ENCODE data around the gene SETX.
"Not testable (repeated sequence)": the region's sequence is repeated elsewhere in the genome, so short reads cannot be mapped to it uniquely, and the experiment has no call there.

The SETX gene

DNA sequence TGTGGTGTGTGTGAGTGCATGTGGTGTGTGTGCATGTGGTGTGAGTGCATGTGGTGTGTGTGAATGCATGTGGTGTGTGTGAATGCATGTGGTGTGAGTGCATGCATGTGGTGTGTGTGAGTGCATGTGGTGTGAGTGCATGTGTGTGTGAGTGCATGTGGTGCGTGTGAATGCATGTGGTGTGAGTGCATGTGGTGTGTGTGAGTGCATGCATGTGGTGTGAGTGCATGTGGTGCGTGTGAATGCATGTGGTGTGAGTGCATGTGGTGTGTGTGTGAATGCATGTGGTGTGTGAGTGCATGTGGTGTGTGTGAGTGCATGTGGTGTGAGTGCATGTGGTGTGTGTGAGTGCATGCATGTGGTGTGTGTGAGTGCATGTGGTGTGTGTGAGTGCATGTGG lies 23.0 kb upstream of the SETX start:
- CTCF ChIA-PET; H3K4me3 ChIP-seq (ENCODE audit: low read depth, low read length): not testable (repeated sequence)

DNA sequence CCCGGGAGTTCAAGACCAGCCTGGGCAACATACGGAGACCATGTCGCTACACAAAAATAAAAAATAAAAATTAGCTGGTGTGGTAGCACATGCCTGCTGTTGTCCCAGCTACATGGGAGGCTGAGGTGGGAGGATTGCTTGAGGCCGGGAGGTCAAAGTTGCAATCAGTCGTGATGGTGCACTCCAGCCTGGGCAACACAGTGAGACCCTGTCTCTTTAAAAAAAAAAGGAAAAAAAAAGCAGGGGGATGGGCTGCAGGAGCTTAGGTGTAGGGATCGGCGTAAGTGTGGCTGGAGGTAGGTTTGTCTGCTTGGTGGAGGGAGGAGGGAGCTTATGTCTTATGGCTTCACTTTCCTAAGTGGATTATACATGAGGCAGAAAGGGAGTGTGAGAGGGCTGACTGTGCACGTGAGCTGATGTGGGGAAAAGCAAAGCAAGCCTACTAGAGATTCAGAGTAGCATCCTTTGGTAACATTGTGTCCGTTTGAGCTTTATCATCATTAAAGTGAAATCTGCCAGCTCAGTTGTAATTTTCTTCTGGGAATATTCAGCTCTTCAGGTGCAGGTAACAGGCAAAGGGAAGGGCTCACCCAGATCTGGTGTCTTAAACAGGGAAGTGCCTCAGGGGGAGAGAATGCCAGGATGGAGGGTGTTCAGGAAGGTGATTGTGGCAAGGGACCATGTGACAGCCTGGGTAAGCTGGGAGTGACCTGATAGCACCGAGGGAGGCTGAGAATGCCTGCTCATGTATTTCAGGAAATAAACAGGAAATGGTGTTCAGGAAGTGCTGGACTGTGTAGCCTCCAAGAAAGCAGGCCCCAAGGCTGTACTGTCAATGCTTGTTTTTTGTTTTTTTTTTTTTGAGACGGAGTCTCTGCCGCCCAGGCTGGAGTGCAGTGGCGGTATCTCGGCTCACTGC lies 17.6 kb upstream of the SETX start:
- Histone ChIP-seq H3K27ac (ENCODE audit: extremely low read depth, low read depth, low read length) (no peak overlapping the region), H3K4me1 (ENCODE audit: control insufficient read depth, insufficient read depth, low read length) (no peaks in the 10 kb centered on the region), H3K4me3 (ENCODE audit: low read depth, low read length) (no peak overlapping the region), H3K9me3 (ENCODE audit: control insufficient read depth, insufficient read depth, low read depth, low read length) (no peaks in the 10 kb centered on the region), H3K36me3 (ENCODE audit: control insufficient read depth in 2 of 2, insufficient read depth in 1 of 2, low read length in 2 of 2) (peaks cover 12 to 25% of the 10 kb centered on the region in 2 experiments; a peak in 2 of 3 replicates)
- POLR2A ChIA-PET = interaction anchor here (0.7 to 1.6 kb wide), 3 partner anchors 12 to 81 kb away, joined by 3 to 20 read pairs (median 3); partner anchors contain the start of gene SETX
- TF ChIP-seq ZNF121 (tag by site-specific recombination; IDR thresholded peaks at IDR 0.05) (peak; percentile 59; the same call in 1 of the 2 replicates), WT1 (tag by site-specific recombination; IDR thresholded peaks at IDR 0.05) (no peak), ZIC2 (tag by site-specific recombination; IDR thresholded peaks at IDR 0.05) (no peak), ZBTB17 (tag by site-specific recombination; IDR thresholded peaks at IDR 0.05) (peak; percentile 22; the same call in 1 of the 2 replicates), ZNF335 (tag by site-specific recombination; conservative IDR thresholded peaks at IDR 0.05) (0 out of 2 replicates have a peak, but pooled peaks have one; percentile 14)
- TF ChIP-seq, protein P1, sequence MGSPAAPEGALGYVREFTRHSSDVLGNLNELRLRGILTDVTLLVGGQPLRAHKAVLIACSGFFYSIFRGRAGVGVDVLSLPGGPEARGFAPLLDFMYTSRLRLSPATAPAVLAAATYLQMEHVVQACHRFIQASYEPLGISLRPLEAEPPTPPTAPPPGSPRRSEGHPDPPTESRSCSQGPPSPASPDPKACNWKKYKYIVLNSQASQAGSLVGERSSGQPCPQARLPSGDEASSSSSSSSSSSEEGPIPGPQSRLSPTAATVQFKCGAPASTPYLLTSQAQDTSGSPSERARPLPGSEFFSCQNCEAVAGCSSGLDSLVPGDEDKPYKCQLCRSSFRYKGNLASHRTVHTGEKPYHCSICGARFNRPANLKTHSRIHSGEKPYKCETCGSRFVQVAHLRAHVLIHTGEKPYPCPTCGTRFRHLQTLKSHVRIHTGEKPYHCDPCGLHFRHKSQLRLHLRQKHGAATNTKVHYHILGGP (tag by site-specific recombination; IDR thresholded peaks at IDR 0.05) = peak; percentile 54; the same call in 1 of the 2 replicates
- CTCF ChIA-PET = interaction anchor here (0.6 to 1.5 kb wide), 4 partner anchors 17 to 135 kb away, joined by 3 to 5 read pairs (median 4); no protein-coding TSS in a partner anchor

More for the DNA sequence above, 23.0 kb upstream of the SETX start:
- H3K9me3 ChIP-seq (ENCODE audit: control insufficient read depth, insufficient read depth, low read depth, low read length); POLR2A ChIA-PET; H3K4me1 ChIP-seq (ENCODE audit: control insufficient read depth, insufficient read depth, low read length); H3K27ac ChIP-seq (ENCODE audit: extremely low read depth, low read depth, low read length): not testable (repeated sequence)
- TF ChIP-seq, protein P2, sequence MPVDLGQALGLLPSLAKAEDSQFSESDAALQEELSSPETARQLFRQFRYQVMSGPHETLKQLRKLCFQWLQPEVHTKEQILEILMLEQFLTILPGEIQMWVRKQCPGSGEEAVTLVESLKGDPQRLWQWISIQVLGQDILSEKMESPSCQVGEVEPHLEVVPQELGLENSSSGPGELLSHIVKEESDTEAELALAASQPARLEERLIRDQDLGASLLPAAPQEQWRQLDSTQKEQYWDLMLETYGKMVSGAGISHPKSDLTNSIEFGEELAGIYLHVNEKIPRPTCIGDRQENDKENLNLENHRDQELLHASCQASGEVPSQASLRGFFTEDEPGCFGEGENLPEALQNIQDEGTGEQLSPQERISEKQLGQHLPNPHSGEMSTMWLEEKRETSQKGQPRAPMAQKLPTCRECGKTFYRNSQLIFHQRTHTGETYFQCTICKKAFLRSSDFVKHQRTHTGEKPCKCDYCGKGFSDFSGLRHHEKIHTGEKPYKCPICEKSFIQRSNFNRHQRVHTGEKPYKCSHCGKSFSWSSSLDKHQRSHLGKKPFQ (tag by site-specific recombination; IDR thresholded peaks at IDR 0.05) = peak; percentile 96
- H3K36me3 ChIP-seq (ENCODE audit: control insufficient read depth in 2 of 2, insufficient read depth in 1 of 2, low read length in 2 of 2) = peaks cover 30 to 66% of the 10 kb centered on the region in 2 experiments

DNA sequence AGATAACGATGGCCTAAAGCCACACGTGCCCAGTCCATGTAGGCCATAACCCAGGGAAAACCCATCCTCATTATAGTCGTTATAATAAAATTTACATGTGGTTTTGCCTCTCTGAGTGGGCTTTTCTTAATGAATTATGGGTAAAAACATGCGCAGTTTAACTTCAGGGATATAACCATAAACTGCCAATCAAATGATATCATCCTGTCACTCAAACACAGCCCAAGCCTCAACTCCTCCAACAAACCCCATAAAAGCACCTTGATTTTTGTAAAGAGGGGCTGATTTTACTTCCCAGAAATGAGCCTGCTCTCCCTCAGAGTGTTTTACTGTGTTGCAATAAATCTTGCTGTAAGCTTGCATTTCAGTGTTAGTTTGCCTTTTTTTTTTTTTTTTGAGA lies 15.8 kb upstream of the SETX start:
- TF ChIP-seq ZBTB7A (tag by site-specific recombination; IDR thresholded peaks at IDR 0.05; ENCODE audit: low read depth) (no peak), ZNF302 (tag by site-specific recombination; IDR thresholded peaks at IDR 0.05; ENCODE audit: low read depth) (no peak), ZNF624 (tag by site-specific recombination; IDR thresholded peaks at IDR 0.05) (no peak), HOXD13 (CRISPR knock-in tag; IDR thresholded peaks at IDR 0.05; ENCODE audit: borderline replicate concordance) (no peak), BCL11A (tag by site-specific recombination; IDR thresholded peaks at IDR 0.05; ENCODE audit: low read depth) (no peak)
- TF ChIP-seq, protein P3, sequence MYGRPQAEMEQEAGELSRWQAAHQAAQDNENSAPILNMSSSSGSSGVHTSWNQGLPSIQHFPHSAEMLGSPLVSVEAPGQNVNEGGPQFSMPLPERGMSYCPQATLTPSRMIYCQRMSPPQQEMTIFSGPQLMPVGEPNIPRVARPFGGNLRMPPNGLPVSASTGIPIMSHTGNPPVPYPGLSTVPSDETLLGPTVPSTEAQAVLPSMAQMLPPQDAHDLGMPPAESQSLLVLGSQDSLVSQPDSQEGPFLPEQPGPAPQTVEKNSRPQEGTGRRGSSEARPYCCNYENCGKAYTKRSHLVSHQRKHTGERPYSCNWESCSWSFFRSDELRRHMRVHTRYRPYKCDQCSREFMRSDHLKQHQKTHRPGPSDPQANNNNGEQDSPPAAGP (tag by site-specific recombination; IDR thresholded peaks at IDR 0.05) = no peak
- TF ChIP-seq, protein P4, sequence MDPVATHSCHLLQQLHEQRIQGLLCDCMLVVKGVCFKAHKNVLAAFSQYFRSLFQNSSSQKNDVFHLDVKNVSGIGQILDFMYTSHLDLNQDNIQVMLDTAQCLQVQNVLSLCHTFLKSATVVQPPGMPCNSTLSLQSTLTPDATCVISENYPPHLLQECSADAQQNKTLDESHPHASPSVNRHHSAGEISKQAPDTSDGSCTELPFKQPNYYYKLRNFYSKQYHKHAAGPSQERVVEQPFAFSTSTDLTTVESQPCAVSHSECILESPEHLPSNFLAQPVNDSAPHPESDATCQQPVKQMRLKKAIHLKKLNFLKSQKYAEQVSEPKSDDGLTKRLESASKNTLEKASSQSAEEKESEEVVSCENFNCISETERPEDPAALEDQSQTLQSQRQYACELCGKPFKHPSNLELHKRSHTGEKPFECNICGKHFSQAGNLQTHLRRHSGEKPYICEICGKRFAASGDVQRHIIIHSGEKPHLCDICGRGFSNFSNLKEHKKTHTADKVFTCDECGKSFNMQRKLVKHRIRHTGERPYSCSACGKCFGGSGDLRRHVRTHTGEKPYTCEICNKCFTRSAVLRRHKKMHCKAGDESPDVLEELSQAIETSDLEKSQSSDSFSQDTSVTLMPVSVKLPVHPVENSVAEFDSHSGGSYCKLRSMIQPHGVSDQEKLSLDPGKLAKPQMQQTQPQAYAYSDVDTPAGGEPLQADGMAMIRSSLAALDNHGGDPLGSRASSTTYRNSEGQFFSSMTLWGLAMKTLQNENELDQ (tag by site-specific recombination; IDR thresholded peaks at IDR 0.05; ENCODE audit: low read depth) = no peak
- TF ChIP-seq, protein P5, sequence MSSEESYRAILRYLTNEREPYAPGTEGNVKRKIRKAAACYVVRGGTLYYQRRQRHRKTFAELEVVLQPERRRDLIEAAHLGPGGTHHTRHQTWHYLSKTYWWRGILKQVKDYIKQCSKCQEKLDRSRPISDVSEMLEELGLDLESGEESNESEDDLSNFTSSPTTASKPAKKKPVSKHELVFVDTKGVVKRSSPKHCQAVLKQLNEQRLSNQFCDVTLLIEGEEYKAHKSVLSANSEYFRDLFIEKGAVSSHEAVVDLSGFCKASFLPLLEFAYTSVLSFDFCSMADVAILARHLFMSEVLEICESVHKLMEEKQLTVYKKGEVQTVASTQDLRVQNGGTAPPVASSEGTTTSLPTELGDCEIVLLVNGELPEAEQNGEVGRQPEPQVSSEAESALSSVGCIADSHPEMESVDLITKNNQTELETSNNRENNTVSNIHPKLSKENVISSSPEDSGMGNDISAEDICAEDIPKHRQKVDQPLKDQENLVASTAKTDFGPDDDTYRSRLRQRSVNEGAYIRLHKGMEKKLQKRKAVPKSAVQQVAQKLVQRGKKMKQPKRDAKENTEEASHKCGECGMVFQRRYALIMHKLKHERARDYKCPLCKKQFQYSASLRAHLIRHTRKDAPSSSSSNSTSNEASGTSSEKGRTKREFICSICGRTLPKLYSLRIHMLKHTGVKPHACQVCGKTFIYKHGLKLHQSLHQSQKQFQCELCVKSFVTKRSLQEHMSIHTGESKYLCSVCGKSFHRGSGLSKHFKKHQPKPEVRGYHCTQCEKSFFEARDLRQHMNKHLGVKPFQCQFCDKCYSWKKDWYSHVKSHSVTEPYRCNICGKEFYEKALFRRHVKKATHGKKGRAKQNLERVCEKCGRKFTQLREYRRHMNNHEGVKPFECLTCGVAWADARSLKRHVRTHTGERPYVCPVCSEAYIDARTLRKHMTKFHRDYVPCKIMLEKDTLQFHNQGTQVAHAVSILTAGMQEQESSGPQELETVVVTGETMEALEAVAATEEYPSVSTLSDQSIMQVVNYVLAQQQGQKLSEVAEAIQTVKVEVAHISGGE (tag by site-specific recombination; conservative IDR thresholded peaks at IDR 0.05; ENCODE audit: low read depth) = no peak
- Histone ChIP-seq H3K4me1 (ENCODE audit: control insufficient read depth, insufficient read depth, low read length) (no peaks in the 10 kb centered on the region), H3K4me3 (ENCODE audit: low read depth, low read length) (no peak overlapping the region), H3K9me3 (ENCODE audit: control insufficient read depth, insufficient read depth, low read depth, low read length) (no peaks in the 10 kb centered on the region), H3K36me3 (ENCODE audit: control insufficient read depth in 2 of 2, insufficient read depth in 1 of 2, low read length in 2 of 2) (peaks cover 3 to 7% of the 10 kb centered on the region in 2 experiments; a peak in 2 of 3 replicates), H3K27ac (ENCODE audit: extremely low read depth, low read depth, low read length) (no peak overlapping the region)
- ChIA-PET CTCF (no interaction called here), POLR2A (no interaction called here)

Data from HEK293 (cell line).